Fibroblast of mammary gland (primary cell): ENCODE results near the gene QKI.

Experiments
- DNase-seq: peaks from one replicate; pipeline ENCODE4 v3.0.0-alpha.2; 2010; ENCODE audit warnings: low read depth
- H3K4me3 ChIP-seq: 2 replicates; pipeline ENCODE4 v1.5.1; 2011; ENCODE audit warnings: low read depth, mild to moderate bottlenecking, low read length, moderate library complexity; ENCODE audit not compliant: control insufficient read depth
- TF ChIP-seq, protein P1 (sequence below): conservative IDR thresholded peaks from 2 replicates; pipeline ENCODE4 v1.5.1; 2011; ENCODE audit warnings: low read depth, low read length, inconsistent platforms; ENCODE audit not compliant: control insufficient read depth, insufficient read depth

The QKI gene

DNA sequence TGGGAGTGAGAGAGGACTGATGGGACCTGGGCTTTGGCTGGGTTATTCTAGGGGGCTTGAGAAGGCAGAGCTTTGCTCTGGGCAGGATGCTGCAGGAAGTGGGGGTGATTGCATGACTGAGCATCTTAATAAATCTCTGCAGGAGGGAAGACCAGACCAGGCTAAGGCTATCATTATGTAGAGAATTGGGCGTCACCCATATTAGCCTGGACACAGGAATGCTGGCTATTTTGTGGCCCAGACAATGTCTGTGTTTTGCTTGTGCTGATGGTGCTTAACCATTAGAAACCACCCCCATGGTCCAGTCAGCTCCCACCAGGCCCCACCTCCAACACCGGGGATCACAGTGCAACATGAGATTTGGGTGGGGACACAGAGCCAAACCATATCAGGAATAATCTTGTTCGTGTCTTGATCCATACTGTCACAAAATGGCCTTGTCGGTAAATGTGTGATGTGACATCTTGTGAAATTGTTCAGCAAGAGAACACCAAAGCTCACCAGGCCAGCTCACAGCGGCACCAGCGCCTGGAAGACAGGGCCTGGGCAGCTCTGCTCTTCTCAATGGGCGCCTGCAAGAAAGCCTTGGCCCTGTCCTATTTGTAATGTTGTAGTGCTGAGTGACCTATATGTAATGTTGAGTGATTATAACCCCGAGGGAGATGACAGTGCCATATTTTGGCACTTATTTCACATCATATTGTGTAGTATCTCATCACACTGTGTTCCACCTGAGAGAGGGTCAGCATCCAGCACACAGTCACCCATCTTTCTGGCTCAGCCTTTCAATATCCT is 211.8 kb downstream of the QKI start:
- TF ChIP-seq, protein P1, sequence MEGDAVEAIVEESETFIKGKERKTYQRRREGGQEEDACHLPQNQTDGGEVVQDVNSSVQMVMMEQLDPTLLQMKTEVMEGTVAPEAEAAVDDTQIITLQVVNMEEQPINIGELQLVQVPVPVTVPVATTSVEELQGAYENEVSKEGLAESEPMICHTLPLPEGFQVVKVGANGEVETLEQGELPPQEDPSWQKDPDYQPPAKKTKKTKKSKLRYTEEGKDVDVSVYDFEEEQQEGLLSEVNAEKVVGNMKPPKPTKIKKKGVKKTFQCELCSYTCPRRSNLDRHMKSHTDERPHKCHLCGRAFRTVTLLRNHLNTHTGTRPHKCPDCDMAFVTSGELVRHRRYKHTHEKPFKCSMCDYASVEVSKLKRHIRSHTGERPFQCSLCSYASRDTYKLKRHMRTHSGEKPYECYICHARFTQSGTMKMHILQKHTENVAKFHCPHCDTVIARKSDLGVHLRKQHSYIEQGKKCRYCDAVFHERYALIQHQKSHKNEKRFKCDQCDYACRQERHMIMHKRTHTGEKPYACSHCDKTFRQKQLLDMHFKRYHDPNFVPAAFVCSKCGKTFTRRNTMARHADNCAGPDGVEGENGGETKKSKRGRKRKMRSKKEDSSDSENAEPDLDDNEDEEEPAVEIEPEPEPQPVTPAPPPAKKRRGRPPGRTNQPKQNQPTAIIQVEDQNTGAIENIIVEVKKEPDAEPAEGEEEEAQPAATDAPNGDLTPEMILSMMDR, result no peak
- no peak for DNase-seq
- H3K4me3 ChIP-seq, result no peak overlapping the region

DNA sequence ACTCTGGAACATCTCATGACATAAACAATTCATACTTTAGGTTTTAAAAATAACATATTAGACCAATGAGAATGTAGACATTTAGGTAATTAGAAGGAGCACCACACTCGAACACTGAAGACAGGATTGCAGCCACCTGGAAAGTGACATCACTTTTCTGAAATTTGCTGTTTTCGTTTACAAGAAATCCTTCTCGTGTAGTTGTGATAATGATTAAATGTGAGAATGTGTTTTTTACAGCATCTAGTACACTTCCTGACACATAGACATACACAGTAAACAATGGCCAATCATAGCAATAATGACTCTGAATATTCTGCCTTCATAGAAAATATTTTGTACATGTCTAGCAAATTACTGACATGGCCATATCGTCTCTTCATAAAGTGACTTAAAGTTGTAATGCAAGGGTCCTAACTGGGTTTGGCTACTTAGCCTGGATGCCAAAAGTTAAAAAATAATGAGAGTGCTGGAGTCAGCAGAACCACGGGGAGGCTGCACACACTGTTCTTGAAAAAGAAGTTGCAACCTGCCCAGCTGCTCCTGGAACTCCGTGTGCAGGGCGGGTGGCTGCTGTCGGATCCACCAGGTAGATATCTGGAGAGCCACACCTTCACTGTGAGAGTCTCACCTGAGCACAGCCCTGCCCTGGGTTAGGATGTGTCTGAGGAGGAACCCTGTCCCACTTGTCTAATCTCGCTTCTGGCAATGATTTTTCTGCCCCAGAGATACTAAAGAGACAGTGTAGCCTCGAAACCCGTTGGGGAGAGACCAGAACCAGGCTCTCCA is 212.9 kb downstream of the QKI start:
- TF ChIP-seq, protein P1, result no peak

More for the DNA sequence above, 212.9 kb downstream of the QKI start:
- H3K4me3 ChIP-seq, result no peak overlapping the region
- no peak for DNase-seq
